ENCODE results near the gene PADI4. TPM values are rescaled to one million over a fixed set of nuclear protein-coding genes. Genes with fewer than 3 reads are reported as not detected.

PADI4 gene
- total RNA-seq, 2 experiments from 2014 or later = 0.59 to 0.63 TPM

DNA sequence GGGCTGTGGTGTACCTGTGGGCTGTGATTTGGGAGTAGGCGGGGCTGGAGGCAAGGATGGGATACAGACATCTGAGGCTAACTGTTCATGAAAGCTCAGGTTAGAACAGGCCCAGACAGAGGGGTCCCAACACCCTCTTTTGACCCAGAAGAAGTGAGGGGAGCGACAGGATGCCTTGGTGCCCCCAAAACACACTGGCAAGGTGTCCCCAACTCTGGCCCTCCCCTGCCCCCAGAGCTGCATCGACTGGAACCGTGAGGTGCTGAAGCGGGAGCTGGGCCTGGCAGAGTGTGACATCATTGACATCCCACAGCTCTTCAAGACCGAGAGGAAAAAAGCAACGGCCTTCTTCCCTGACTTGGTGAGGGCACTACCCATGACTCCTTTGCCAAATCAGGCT is 27.6 kb upstream of the PADI4 start:
- POLR2A ChIA-PET = no interaction called here
- CTCF ChIA-PET = no interaction called here

DNA sequence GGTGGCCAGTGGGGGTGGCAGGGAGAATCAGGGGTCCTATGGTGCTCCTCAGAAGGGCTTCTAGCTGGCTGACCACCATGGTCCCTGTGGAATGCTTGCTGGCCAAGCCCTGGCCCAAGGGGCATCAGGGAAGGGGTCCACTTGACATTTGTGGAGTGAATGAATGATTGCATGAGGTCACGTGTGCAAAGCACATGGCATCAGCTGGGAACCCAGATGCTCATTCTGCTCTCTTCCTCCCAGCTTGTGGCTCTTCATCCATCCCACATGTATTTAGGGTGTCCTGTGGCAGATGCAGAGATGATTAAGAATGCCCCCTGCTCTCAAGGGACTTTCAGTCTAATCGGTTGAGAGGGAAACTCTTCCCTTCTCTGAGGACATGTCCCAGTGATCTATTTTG is 27.1 kb upstream of the PADI4 start:
- POLR2A ChIA-PET = no interaction called here
- CTCF ChIA-PET = no interaction called here

DNA sequence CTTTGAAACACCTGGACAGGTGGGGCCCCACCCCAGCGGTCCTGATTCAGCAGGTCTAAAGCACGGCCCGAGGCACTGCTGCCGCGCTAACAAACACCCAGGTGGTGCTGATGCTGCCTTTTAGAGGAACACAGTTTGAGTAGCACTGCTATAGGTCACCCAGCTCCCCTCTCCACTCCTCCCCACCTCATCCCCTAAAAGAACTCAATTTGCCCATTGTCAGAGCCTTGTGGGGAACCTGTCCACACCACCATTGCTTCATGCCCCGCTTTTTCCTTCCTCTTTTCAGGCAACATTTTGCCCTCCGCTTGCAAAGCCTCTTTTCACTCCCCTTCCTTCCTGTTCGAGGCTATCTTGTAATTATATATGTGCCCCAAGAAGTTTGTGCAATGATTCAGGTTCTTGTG is 26.2 kb upstream of the PADI4 start:
- ChIA-PET POLR2A (no interaction called here), CTCF (no interaction called here)

DNA sequence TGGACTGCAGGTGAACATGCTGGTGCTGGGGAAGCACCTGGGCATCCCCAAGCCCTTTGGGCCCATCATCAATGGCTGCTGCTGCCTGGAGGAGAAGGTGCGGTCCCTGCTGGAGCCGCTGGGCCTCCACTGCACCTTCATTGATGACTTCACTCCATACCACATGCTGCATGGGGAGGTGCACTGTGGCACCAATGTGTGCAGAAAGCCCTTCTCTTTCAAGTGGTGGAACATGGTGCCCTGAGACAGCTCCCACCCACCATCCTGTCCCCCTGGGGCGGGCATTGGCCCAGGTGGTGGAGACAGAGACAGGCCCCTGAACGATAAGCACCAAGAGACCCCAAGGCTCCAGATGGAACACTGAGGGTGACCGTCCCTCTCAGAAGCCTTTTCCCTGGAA is 25.2 kb upstream of the PADI4 start:
- CTCF ChIA-PET = no interaction called here

DNA sequence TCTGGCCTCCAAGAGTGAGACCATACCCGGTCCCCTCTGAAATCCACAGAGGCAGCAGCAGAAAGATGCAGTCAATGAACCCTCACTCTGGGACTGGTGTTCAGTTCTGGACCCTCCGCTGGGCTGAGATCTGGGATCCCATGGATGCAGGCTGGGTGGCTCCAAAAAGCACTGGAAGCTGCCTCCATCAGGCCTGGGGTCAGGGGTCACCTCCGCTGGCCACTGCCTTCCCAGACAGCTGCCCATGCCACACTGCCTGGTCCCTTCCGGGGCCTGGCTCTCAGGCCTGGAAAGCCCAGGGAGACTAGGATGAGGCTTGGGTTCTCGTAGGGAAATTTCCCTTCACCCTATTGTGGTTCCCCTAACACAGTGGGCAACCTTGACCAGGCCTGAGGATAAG is 21.4 kb upstream of the PADI4 start:
- ChIA-PET POLR2A (no interaction called here), CTCF (no interaction called here)

More for the DNA sequence above, 25.2 kb upstream of the PADI4 start:
- POLR2A ChIA-PET = no interaction called here

DNA sequence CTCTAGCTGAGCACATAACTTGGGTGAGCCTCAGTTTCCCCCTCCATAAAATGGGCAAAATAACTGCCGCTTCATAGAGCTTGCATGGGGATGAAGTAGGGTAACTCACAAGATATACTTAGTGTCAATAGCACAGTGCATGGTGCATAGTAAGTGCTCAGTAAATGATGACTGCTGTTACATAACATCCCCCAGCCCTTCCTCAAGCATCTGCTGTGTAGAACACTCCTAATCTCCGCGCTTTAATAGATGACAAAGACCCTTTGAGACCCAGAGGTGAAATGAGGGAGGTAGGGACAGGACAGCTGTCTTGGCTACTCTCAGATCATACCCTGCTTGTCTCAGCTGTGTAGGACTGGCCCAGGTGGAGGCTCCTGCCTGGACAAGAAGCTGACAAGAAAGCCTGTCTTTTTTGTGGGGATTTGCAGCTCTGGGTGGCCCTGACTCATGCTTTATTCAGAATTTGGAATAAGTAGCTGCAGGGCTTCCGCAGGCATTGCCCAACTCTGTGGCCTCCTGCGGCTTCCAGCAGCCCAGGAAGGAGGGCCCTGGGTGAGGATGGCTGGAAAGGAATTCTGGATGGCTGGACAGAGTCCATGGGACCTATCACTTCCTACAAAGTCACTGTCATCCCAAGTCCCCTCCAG is 20.7 kb upstream of the PADI4 start:
- CTCF ChIA-PET = no interaction called here
- POLR2A ChIA-PET = interaction anchor here (0.5 kb wide), 1 partner anchor 25 kb away, joined by 9 read pairs; no protein-coding TSS in a partner anchor

GRCh38 chr1:17289721-17290120 is 18.3 kb upstream of the PADI4 start:
- POLR2A ChIA-PET = no interaction called here
- CTCF ChIA-PET = no interaction called here

- ChIA-PET POLR2A (no interaction called here), CTCF (no interaction called here)
Observed at GRCh38 chr1:17290553-17290952, 17.4 kb upstream of the PADI4 start.

DNA sequence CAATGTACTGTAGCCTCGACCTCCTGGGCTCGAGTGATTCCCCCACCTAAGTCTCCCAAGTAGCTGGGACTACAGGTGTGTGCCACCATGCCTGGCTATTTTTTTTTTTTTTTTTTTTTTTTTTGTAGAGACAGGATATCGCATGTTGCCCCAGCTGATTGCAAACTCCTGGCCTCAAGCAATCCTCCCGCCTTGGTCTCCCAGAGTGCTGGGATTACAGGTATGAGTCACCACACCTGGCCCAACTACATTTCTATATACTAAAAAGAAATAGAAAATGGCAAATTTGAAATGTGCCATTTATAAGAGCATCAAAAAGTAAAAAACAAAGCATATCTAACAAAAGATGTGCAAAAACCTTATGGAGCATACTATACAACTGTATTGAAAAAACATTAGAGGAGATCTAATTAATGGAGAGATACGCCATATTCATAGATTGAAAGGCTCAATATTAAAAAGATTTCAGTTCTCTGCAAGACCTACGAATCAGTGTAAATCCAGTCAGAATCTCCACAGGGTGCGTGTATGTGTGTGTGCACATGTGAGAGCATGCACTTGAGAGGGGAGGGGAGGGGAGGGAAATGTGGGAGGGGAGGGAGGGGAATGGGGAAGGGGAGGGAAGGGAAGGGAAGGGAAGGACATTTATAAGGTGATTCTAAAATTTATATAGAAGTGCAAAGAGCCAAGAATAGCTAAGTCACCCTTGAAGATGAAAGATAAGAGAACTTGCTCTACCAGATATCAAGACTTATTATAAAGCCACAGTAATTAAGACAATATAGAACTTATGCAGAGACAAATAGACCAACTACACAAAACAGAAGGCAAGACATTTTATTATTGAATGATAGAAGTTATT is 15.5 kb upstream of the PADI4 start:
- POLR2A ChIA-PET = no interaction called here
- CTCF ChIA-PET = no interaction called here

GRCh38 chr1:17293681-17294425 is 14.1 kb upstream of the PADI4 start:
- ChIA-PET POLR2A (interaction anchor here (0.6 kb wide), 1 partner anchor 18 kb away, joined by 3 read pairs; no protein-coding TSS in a partner anchor), CTCF (no interaction called here)

- CTCF ChIA-PET = no interaction called here
- POLR2A ChIA-PET = no interaction called here
Observed at GRCh38 chr1:17295292-17295691, 12.7 kb upstream of the PADI4 start.

DNA sequence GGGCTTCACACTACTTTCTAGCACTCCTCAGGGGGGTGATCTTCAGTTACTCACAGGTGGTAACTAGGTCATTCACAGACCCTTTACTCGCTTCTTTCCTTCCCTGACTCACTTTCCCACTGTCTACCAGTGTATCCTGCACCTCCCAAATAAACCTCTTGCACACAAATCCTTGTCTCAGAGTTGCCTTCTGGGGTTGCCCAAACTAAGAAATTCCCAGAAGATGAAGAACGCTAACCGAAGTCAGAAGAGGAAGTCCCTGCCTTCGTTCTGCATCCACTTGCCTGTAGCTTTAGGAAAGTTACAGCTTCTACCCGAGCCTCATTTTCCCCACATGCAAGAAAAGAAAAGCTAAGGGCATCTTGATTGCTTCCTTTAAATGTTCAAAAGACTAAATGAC is 11.9 kb upstream of the PADI4 start:
- ChIA-PET CTCF (no interaction called here), POLR2A (no interaction called here)

GRCh38 chr1:17297991-17298390 is 10.0 kb upstream of the PADI4 start:
- POLR2A ChIA-PET = no interaction called here
- CTCF ChIA-PET = no interaction called here

DNA sequence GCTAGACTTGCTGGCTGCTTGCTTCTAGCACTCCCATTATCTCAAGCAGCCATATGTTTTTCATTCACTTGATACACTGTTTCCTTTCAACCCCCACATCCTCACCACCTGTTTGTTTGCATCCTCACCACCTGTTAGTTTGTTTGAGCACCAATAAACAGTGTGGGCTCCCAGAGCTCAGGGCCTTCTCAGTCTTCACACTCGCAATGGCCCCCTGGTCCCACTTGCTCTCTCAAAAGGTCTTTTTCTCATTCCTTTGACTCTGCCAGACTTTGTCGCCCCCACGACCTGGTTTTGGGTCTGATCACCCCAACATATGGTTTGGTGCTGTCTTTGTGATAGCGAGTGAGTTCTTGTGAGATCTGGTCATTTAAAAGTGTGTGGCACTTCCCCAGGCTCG is 6.2 kb upstream of the PADI4 start:
- POLR2A ChIA-PET = no interaction called here
- CTCF ChIA-PET = no interaction called here

GRCh38 chr1:17304151-17304825 is 3.7 kb upstream of the PADI4 start:
- CTCF ChIA-PET = no interaction called here
- POLR2A ChIA-PET = no interaction called here

DNA sequence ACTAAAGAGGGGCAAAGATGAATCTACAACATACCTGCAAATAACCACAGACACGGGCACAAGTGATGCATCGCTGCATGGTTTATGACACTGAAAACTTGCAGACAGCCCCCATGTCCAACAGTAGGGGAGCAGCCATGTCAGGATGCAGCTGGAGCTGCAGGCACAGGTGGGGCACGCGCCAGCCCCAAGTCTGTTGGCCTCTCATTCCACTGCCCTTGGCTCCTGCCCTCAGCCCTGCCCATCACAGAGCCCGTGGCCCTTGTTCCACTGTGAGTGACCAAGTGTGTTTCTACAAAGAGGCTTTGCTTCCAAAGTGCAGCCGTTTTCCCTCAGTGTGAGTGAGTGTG is 3.2 kb upstream of the PADI4 start:
- CTCF ChIA-PET = no interaction called here
- POLR2A ChIA-PET = no interaction called here

DNA sequence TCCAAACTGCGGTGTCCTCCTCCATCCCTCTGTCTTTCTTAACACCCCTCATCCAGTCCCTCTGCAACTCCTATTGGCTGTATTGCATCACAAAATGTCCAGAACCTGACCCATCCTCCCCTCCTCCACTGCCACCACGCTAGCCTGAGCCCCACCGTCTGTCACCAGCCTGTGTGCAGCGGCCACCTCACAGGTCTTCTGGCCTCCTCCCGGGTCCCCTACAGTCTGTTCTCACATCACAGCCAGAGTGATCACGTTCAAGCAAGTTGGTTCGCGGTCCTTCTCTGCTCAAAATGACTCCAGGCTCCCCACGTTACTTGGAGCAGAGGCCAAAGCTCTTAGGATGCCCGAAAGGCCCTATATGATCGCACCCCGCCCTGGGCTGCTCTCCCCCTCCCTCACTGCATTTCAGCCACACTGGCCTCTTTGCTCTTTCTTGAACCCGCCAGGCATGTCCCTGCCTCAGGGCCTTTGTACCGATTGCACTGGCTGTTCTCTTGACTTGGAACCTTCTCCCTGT is 2.4 kb upstream of the PADI4 start:
- POLR2A ChIA-PET = no interaction called here
- CTCF ChIA-PET = interaction anchor here (0.5 kb wide), 1 partner anchor 1574 kb away, joined by 3 read pairs; no protein-coding TSS in a partner anchor

- CTCF ChIA-PET = no interaction called here
- POLR2A ChIA-PET = no interaction called here
Observed at GRCh38 chr1:17306407-17306806, 1.6 kb upstream of the PADI4 start.

GRCh38 chr1:17306921-17307320 is 1.1 kb upstream of the PADI4 start:
- POLR2A ChIA-PET = no interaction called here
- CTCF ChIA-PET = no interaction called here

DNA sequence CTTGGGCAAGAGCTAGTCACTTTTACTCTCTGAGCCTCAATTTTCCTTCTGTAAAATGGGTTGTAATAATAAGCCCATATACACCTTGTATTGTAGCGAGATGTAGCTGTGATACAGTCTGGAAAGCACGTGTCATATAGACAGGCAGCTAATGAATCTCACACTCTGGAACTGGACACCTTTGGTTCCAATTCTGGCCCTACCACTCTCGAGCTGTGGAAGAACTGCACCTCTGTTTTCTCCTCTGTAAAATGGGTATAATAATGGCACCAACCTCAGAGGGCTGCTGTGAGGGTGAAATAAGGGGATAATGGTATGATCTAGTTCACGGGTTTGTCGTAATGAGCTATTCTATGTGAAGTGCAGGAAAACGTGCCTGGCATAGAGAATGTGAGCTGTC is 668 bp upstream of the PADI4 start:
- ChIA-PET CTCF (no interaction called here), POLR2A (no interaction called here)

Measured in activated CD8-positive, alpha-beta memory T cell treated with anti-CD3 and anti-CD28 coated beads for 36 hours (primary cell).